GM12892 (cell line): ENCODE data around the gene CRB3.

Experiments used
- POLR2A ChIP-seq: IDR thresholded peaks from 2 replicates; pipeline ENCODE4 v1.6.1; 2011; ENCODE audit warnings: low read depth, low read length, control low read depth
- POLR2AphosphoS5 ChIP-seq: IDR thresholded peaks from 2 replicates; pipeline ENCODE4 v1.6.1; 2011; ENCODE audit warnings: low read depth, low read length, control low read depth
- TAF1 ChIP-seq: IDR thresholded peaks from 2 replicates; pipeline ENCODE4 v1.6.1; 2011; ENCODE audit warnings: low read depth, mild to moderate bottlenecking, control low read depth, low read length, borderline replicate concordance

GRCh38 chr19:6484831-6485230 lies 20.8 kb downstream of the CRB3 start:
- TF ChIP-seq POLR2A (no peak), POLR2AphosphoS5 (no peak), TAF1 (no peak)
